Neuronal stem cell (in vitro differentiated cells): ENCODE measurements around the gene PLCE1.

Experiments
- DNase-seq: peaks from one replicate; pipeline ENCODE4 v3.0.0-alpha.2; 2013; ENCODE audit warnings: low spot score
- H2AFZ ChIP-seq: one replicate; pipeline ENCODE4 v1.6.1; 2013; ENCODE audit warnings: mild to moderate bottlenecking, low read length, inconsistent platforms
- H2AK5ac ChIP-seq: 2 replicates; pipeline ENCODE4 v1.6.1; 2013; ENCODE audit warnings: low read depth, mild to moderate bottlenecking, inconsistent platforms, low read length, moderate library complexity, mixed read lengths
- H2BK120ac ChIP-seq: 2 replicates; pipeline ENCODE4 v1.6.1; 2013; ENCODE audit warnings: low read depth, mild to moderate bottlenecking, inconsistent platforms, low read length, moderate library complexity, mixed read lengths
- H2BK12ac ChIP-seq: one replicate; pipeline ENCODE4 v1.6.1; 2013; ENCODE audit warnings: low read length, inconsistent platforms
- H2BK15ac ChIP-seq: 2 replicates; pipeline ENCODE4 v1.6.1; 2013; ENCODE audit warnings: mild to moderate bottlenecking, low read length, inconsistent platforms, mixed read lengths
- H2BK5ac ChIP-seq: one replicate; pipeline ENCODE4 v1.6.1; 2013; ENCODE audit warnings: inconsistent platforms, mild to moderate bottlenecking, low read length, moderate library complexity
- H3K14ac ChIP-seq: one replicate; pipeline ENCODE4 v1.6.1; 2013; ENCODE audit warnings: low read length, inconsistent platforms
- H3K18ac ChIP-seq: 2 replicates; pipeline ENCODE4 v1.6.1; 2013; ENCODE audit warnings: low read length, inconsistent platforms
- H3K23ac ChIP-seq: 2 replicates; pipeline ENCODE4 v1.6.1; 2013; ENCODE audit warnings: low read depth, mild to moderate bottlenecking, mixed read lengths, low read length, inconsistent platforms; ENCODE audit not compliant: poor library complexity
- H3K27ac ChIP-seq: replicated peaks from 3 replicates; pipeline ENCODE4 v1.5.1; 2013; ENCODE audit warnings: low read length, inconsistent platforms
- H3K27me3 ChIP-seq, 3 experiments: 2 replicates each; pipeline ENCODE4 v1.6.1; 2013; ENCODE audit warnings: low read length in 3 of 3, mild to moderate bottlenecking in 2 of 3, inconsistent platforms in 1 of 3, low read depth in 1 of 3, mixed read lengths in 1 of 3, moderate library complexity in 1 of 3; ENCODE audit not compliant: control insufficient read depth in 3 of 3, insufficient read depth in 3 of 3
- H3K36me3 ChIP-seq, 2 donors: replicated peaks in 1 of 2; 2 replicates each; pipeline ENCODE4 v1.6.1; 2013; ENCODE audit warnings: low read length in 2 of 2; ENCODE audit not compliant: control insufficient read depth in 2 of 2, insufficient read depth in 2 of 2
- H3K4ac ChIP-seq: 2 replicates; pipeline ENCODE4 v1.6.1; 2013; ENCODE audit warnings: inconsistent platforms, mild to moderate bottlenecking, low read length, moderate library complexity
- H3K4me1 ChIP-seq, 2 donors: 1 replicate in 1 of 2; 2 replicates in 1 of 2; pipeline ENCODE4 v1.6.1; 2013; ENCODE audit warnings: low read length in 2 of 2, low read depth in 1 of 2; ENCODE audit not compliant: control insufficient read depth in 2 of 2, insufficient read depth in 1 of 2
- H3K4me2 ChIP-seq: one replicate; pipeline ENCODE4 v1.6.1; 2013; ENCODE audit warnings: mild to moderate bottlenecking, low read length, inconsistent platforms; ENCODE audit not compliant: insufficient read depth, poor library complexity, severe bottlenecking
- H3K4me3 ChIP-seq, 2 donors: 2 replicates each; pipeline ENCODE4 v1.5.1; 2013; ENCODE audit warnings: low read length in 2 of 2, mild to moderate bottlenecking in 2 of 2, inconsistent platforms in 1 of 2, moderate library complexity in 1 of 2
- H3K79me1 ChIP-seq: one replicate; pipeline ENCODE4 v1.6.1; 2013; ENCODE audit warnings: low read depth, mild to moderate bottlenecking, inconsistent platforms, low read length, moderate library complexity
- H3K9ac ChIP-seq: one replicate; pipeline ENCODE4 v1.6.1; 2013; ENCODE audit warnings: mild to moderate bottlenecking, low read depth, low read length, inconsistent platforms; ENCODE audit not compliant: poor library complexity
- H3K9me3 ChIP-seq, 2 donors: replicated peaks in 1 of 2; 2 replicates each; pipeline versions ENCODE3 to v1.6.1; 2013; ENCODE audit warnings: low read length in 2 of 2, mild to moderate bottlenecking in 2 of 2, inconsistent platforms in 1 of 2, low read depth in 1 of 2, mixed read lengths in 1 of 2, moderate library complexity in 1 of 2; ENCODE audit not compliant: control insufficient read depth in 2 of 2, insufficient read depth in 1 of 2
- H4K8ac ChIP-seq: one replicate; pipeline ENCODE4 v1.6.1; 2013; ENCODE audit warnings: low read depth, mild to moderate bottlenecking, inconsistent platforms, low read length, moderate library complexity
- H4K91ac ChIP-seq: one replicate; pipeline ENCODE4 v1.6.1; 2013; ENCODE audit warnings: low read length, low read depth, mild to moderate bottlenecking, inconsistent platforms; ENCODE audit not compliant: poor library complexity
- WGBS, 2 donors: extraction: QIAGEN DNeasy Blood & Tissue Kit; methylation state at CpG; one replicate each; pipeline ENCODE4 v1.1.7; 2013; ENCODE audit warnings: missing lambda C conversion rate in 2 of 2, mixed read lengths in 1 of 2; ENCODE audit not compliant: insufficient read length in 2 of 2, insufficient replicate concordance in 1 of 2; ENCODE audit errors: extremely low coverage in 2 of 2; 5-methylcytosine and 5-hydroxymethylcytosine counted together

PLCE1 gene

GRCh38 chr10:94010886-94011285 lies 17.2 kb downstream of the PLCE1 start:
- H2AFZ ChIP-seq: no peak overlapping the region
- H3K4me1 ChIP-seq: peaks cover 0 to 3% of the 10 kb centered on the region in 2 donors
- H3K4me3 ChIP-seq: no peak overlapping the region
- H2BK12ac ChIP-seq: no peak overlapping the region
- H2BK5ac ChIP-seq: no peak overlapping the region
- H3K27ac ChIP-seq: no peak overlapping the region
- no peak overlapping the region for H4K91ac ChIP-seq
- no peaks in the 10 kb centered on the region for H3K36me3 ChIP-seq
- no peak overlapping the region for H2AK5ac ChIP-seq
- H2BK120ac ChIP-seq: no peak overlapping the region
- H3K23ac ChIP-seq: no peak overlapping the region
- H3K4ac ChIP-seq: no peak overlapping the region
- no peak overlapping the region for H3K4me2 ChIP-seq
- H3K18ac ChIP-seq: no peak overlapping the region
- no peak overlapping the region for H2BK15ac ChIP-seq
- no peak overlapping the region for H4K8ac ChIP-seq
- H3K14ac ChIP-seq: no peak overlapping the region
- no peaks in the 10 kb centered on the region for H3K79me1 ChIP-seq
- no peaks in the 10 kb centered on the region for H3K9me3 ChIP-seq
- H3K9ac ChIP-seq: no peak overlapping the region
- H3K27me3 ChIP-seq: no peaks in the 10 kb centered on the region
- no peak for DNase-seq

- H2BK5ac ChIP-seq: no peak overlapping the region
- no peak overlapping the region for H3K14ac ChIP-seq
- H3K4me3 ChIP-seq: no peak overlapping the region
- H2BK120ac ChIP-seq: no peak overlapping the region
- peaks cover 0 to 3% of the 10 kb centered on the region in 2 donors for H3K4me1 ChIP-seq
- no peak overlapping the region for H4K8ac ChIP-seq
- no CpG with 5 or more reads among the region's 2 CpGs for WGBS, 2 donors
- H2BK15ac ChIP-seq: no peak overlapping the region
- H3K4me2 ChIP-seq: no peak overlapping the region
- H3K18ac ChIP-seq: no peak overlapping the region
- no peak overlapping the region for H2BK12ac ChIP-seq
- H3K23ac ChIP-seq: no peak overlapping the region
- no peaks in the 10 kb centered on the region for H3K27me3 ChIP-seq
- no peak overlapping the region for H3K4ac ChIP-seq
- no peak overlapping the region for H3K27ac ChIP-seq
- H3K79me1 ChIP-seq: no peaks in the 10 kb centered on the region
- H2AFZ ChIP-seq: no peak overlapping the region
- H2AK5ac ChIP-seq: no peak overlapping the region
- no peak overlapping the region for H4K91ac ChIP-seq
- H3K36me3 ChIP-seq: no peaks in the 10 kb centered on the region
- H3K9me3 ChIP-seq: no peaks in the 10 kb centered on the region
- no peak overlapping the region for H3K9ac ChIP-seq
- DNase-seq: no peak
Observed at GRCh38 chr10:94011296-94011695, 17.6 kb downstream of the PLCE1 start.

GRCh38 chr10:94012834-94013233 lies 19.1 kb downstream of the PLCE1 start:
- no peak overlapping the region for H2BK5ac ChIP-seq
- no peak overlapping the region for H3K4me2 ChIP-seq
- no peak overlapping the region for H4K91ac ChIP-seq
- DNase-seq: no peak
- H3K9me3 ChIP-seq: no peaks in the 10 kb centered on the region
- no peak overlapping the region for H4K8ac ChIP-seq
- H2AFZ ChIP-seq: no peak overlapping the region
- no CpG with 5 or more reads among the region's 1 CpG for WGBS, 2 donors
- H3K23ac ChIP-seq: no peak overlapping the region
- H2AK5ac ChIP-seq: no peak overlapping the region
- no peak overlapping the region for H3K4me3 ChIP-seq
- no peak overlapping the region for H3K4ac ChIP-seq
- no peaks in the 10 kb centered on the region for H3K27me3 ChIP-seq
- H3K14ac ChIP-seq: no peak overlapping the region
- H2BK120ac ChIP-seq: no peak overlapping the region
- no peak overlapping the region for H3K9ac ChIP-seq
- no peaks in the 10 kb centered on the region for H3K4me1 ChIP-seq
- no peak overlapping the region for H2BK12ac ChIP-seq
- H3K36me3 ChIP-seq: no peaks in the 10 kb centered on the region
- no peak overlapping the region for H3K27ac ChIP-seq
- H3K18ac ChIP-seq: no peak overlapping the region
- H3K79me1 ChIP-seq: no peaks in the 10 kb centered on the region
- H2BK15ac ChIP-seq: no peak overlapping the region

- H2BK120ac ChIP-seq: no peak overlapping the region
- no peak overlapping the region for H3K23ac ChIP-seq
- no peak overlapping the region for H4K91ac ChIP-seq
- no peak overlapping the region for H3K18ac ChIP-seq
- no peak overlapping the region for H3K14ac ChIP-seq
- no peak overlapping the region for H4K8ac ChIP-seq
- H3K27me3 ChIP-seq: no peaks in the 10 kb centered on the region
- H3K36me3 ChIP-seq: no peaks in the 10 kb centered on the region
- no peak overlapping the region for H2BK15ac ChIP-seq
- no peaks in the 10 kb centered on the region for H3K9me3 ChIP-seq
- no CpG with 5 or more reads among the region's 1 CpG for WGBS, 2 donors
- H3K9ac ChIP-seq: no peak overlapping the region
- no peak overlapping the region for H3K4ac ChIP-seq
- no peak overlapping the region for H2BK12ac ChIP-seq
- H3K4me3 ChIP-seq: no peak overlapping the region
- H3K79me1 ChIP-seq: no peaks in the 10 kb centered on the region
- H2BK5ac ChIP-seq: no peak overlapping the region
- no peak overlapping the region for H2AFZ ChIP-seq
- H3K4me2 ChIP-seq: no peak overlapping the region
- no peaks in the 10 kb centered on the region for H3K4me1 ChIP-seq
- DNase-seq: no peak
- H3K27ac ChIP-seq: no peak overlapping the region
- H2AK5ac ChIP-seq: no peak overlapping the region
Observed at GRCh38 chr10:94013331-94013760, 19.6 kb downstream of the PLCE1 start.
